Testis (tissue), 2 donors: ENCODE data around the gene MNT.

ENCODE experiments used
- CTCF ChIP-seq, 3 experiments: fragments of 450-650 bp in 2 of 3; fragments of 200-600 bp in 1 of 3; sonication (generic) in 1 of 3; IDR thresholded peaks; one replicate each; pipeline ENCODE4 v1.5.1; 2016 to 2019; ENCODE audit warnings: antibody characterized with exemption in 3 of 3, mild to moderate bottlenecking in 2 of 3, moderate library complexity in 1 of 3
- POLR2A ChIP-seq: fragments of 450-650 bp; IDR thresholded peaks from one replicate; pipeline ENCODE4 v1.6.1; 2017; ENCODE audit warnings: antibody characterized with exemption, mild to moderate bottlenecking, moderate library complexity

- TF ChIP-seq CTCF (IDR thresholded peaks at IDR 0.05) = no peak
- TF ChIP-seq POLR2A = no peak
Observed at GRCh38 chr17:2344528-2344927, 56.3 kb downstream of the MNT start.
